GM12872 (cell line): ENCODE results near the gene PEAK1.

ENCODE experiments used
- TF ChIP-seq, protein P1 (sequence below): IDR thresholded peaks from 3 replicates; pipeline ENCODE4 v1.5.1; 2011; ENCODE audit warnings: low read depth, mild to moderate bottlenecking, low read length, moderate library complexity; ENCODE audit not compliant: insufficient read depth

Gene PEAK1

DNA sequence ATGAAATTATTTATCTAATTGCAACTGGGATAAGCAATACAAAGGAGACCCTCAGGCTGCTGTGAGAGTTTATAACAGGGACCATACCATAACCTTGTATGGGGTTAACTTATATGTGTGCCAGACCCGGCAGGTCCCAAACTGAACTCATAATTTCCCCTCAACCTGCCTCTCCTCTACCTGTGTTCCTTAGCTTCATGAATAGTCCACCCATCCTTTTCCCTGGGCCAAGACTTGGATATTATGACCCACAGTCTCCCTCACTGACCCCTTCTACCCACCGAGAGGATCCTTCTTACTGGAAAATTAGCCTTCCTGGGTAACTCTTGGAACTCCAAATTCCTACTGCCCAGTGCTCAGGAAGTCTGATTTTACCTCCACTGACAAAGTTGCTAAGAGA lies 345.6 kb downstream of the PEAK1 start:
- TF ChIP-seq, protein P1, sequence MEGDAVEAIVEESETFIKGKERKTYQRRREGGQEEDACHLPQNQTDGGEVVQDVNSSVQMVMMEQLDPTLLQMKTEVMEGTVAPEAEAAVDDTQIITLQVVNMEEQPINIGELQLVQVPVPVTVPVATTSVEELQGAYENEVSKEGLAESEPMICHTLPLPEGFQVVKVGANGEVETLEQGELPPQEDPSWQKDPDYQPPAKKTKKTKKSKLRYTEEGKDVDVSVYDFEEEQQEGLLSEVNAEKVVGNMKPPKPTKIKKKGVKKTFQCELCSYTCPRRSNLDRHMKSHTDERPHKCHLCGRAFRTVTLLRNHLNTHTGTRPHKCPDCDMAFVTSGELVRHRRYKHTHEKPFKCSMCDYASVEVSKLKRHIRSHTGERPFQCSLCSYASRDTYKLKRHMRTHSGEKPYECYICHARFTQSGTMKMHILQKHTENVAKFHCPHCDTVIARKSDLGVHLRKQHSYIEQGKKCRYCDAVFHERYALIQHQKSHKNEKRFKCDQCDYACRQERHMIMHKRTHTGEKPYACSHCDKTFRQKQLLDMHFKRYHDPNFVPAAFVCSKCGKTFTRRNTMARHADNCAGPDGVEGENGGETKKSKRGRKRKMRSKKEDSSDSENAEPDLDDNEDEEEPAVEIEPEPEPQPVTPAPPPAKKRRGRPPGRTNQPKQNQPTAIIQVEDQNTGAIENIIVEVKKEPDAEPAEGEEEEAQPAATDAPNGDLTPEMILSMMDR: no peak

DNA sequence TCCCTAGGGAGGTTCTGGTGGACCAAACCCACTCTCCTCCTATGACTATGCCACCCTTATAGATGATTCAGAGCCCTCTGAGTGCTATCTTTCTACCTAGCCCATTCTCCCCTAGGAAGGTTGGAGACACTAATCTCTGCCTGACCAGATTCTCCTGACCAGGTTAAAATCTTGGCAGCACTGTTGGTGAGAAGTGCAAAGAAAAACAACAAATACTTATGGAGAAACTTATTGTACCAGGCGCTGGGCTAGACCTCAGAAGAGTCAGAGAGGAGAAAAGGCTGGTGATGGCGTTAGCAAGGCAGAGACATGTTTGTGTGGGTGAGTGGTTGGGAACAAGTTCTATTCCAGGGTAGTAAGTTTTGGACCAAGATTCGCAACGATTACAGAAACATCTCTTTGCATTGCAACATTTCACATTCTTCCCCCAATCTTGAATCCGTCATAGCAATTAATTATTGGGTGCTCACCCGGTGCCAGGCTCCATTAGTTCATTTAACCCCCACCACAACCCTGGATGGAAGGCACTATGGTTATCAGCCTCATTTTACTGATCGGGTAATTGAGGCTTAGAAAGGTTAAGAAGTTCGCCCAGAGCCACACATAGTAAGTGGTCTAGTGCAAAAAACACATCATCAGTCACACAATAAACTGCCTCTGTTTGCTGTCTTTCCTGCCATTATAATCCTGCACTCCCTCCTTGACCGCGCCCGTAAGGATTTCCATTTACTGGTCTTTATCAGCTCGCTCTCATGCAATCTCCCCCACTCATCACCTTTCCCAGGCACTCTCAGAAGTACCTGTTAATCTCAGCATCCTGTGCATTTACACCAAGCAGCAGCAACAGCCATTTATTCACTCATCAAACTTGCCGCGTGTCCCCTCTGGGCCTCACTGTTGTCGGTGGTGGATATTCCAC lies 348.3 kb downstream of the PEAK1 start:
- TF ChIP-seq, protein P1: no peak

DNA sequence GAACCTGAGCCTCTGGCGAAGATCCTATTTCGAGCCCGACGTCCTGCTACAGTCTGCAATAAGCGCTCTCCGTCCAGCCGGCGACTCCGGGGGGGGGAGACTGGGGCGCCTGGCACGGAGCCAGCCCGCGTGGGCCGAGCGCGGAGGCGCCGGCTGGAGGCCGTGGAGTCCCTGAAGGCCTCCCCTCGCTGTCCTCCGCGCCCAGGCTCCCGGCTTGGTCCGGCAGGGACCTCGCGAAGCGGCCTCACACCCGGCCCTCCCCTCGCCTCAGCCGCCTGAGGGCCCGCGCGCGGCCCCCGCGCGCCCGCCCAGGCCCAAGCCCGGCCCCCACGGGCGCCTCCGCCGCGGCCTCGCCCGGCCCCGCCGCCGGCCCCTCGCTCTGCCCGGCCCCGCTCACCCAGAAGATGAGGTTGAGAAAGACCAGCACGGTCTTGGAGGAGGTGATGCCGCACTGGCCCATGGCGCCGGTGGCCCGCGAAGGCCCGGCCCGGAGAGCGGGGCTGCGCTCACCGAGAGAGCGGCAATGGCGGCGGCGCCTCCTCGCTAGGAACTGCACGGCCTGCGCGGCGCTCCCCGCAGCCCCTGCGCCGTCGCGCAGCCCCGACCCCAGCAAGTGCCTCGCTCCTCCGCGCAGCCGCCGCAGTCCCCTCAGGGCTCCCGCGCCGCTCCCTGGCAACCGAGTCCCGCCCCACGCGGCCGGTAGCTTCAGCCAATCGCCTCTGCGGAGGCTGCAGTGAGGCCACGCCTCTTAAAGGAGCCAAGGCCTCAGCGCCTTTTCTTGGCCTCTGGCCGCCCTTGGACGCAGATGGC lies 349.2 kb downstream of the PEAK1 start, which contains the start of gene TSPAN3:
Gene TSPAN3, minus strand, starts transcription at position 615 of the 810 bp plus-strand sequence. Its CDS starts 155 bp downstream, at position 460.
- TF ChIP-seq, protein P1: no peak

DNA sequence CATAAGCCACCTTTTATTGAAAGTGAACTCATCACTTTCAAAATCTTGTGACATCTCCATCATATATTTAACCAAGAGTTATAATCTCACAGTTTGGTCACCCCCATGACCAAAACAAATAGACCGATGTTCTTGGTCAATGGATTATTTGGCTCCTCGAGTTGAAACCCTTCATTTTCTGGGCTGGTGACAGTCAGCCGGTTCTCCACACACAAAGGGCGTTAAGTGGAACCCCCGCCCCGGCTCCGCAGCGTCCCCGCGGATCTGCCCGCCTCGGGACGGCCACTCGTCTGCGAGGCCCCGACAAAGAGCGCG lies 349.8 kb downstream of the PEAK1 start:
- TF ChIP-seq, protein P1: no peak

DNA sequence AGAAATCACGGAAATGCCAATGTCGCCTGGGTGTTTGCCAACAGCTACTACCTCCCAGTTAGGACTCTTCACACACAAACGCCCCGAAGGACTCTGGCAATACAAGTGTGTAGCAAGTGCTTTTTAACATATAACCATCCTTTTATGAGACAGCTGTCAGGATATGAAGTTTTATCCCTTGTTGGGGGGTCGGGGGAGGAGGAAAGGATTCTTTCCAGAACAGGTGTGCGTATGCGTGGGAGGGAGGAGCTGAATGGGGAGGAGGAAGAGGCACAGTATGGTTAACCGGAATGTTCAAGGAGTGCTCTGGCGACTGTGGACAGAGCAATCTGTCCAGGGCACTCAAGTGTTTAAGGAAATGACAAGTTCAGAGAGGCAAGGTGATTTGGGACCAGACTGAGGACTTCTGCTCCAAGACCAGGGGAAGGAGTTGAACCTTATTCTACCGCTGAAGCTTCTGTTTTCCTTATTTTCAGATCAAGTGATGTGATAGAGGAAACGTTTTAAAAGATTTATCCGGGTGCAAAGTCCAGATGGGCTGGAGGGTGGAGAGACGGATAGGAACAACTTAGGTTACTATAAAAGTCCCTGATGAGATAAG lies 350.3 kb downstream of the PEAK1 start:
- TF ChIP-seq, protein P1: no peak

DNA sequence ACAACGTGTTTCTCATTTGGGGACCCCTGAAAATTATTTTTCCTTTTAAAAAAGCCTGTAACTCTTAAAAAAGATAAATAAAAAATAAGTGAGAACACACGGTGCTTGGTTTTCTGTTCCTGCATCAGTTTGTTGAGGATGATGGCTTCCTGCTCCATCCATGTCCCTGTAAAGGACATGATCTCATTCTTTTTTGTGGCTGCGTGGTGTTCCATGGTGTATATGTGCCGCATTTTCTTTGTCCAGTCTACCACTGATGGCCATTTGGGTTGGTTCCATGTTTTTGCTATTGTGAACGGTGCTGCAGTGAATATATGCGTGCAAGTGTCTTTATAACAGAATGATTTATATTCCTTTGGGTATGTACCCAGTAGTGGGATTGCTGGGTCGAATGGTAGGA lies 351.3 kb downstream of the PEAK1 start:
- TF ChIP-seq, protein P1: no peak
